Fibroblast of lung (primary cell): ENCODE measurements around the gene SFMBT2. TPM values are rescaled to one million over a fixed set of nuclear protein-coding genes. Genes with fewer than 3 reads are reported as not detected.

Source experiments
- DNase-seq, 2 donors: peaks; one replicate each; pipeline versions ENCODE4 v3.0.0 to v3.0.0-alpha.2; 2010; ENCODE audit warnings: low read depth in 2 of 2
- H2AFZ ChIP-seq: 2 replicates; pipeline ENCODE4 v1.5.1; 2012; ENCODE audit warnings: low read length, control low read depth, inconsistent platforms
- H3K27ac ChIP-seq: 2 replicates; pipeline ENCODE4 v1.5.1; 2011; ENCODE audit warnings: low read length, control low read depth; ENCODE audit not compliant: insufficient read depth
- H3K27me3 ChIP-seq: 2 replicates; pipeline ENCODE4 v1.5.1; 2011; ENCODE audit warnings: mild to moderate bottlenecking, low read length; ENCODE audit not compliant: control insufficient read depth, insufficient read depth
- H3K36me3 ChIP-seq: 2 replicates; pipeline ENCODE4 v1.5.1; 2011; ENCODE audit warnings: low read length; ENCODE audit not compliant: control insufficient read depth, insufficient read depth
- H3K4me1 ChIP-seq: 2 replicates; pipeline ENCODE4 v1.5.1; 2011; ENCODE audit warnings: low read length; ENCODE audit not compliant: control insufficient read depth, insufficient read depth; ENCODE audit errors: extremely low read depth
- H3K4me2 ChIP-seq: 2 replicates; pipeline ENCODE4 v1.5.1; 2011; ENCODE audit warnings: low read length, control low read depth; ENCODE audit not compliant: insufficient read depth; ENCODE audit errors: extremely low read depth
- H3K4me3 ChIP-seq, 4 experiments: fragments of 200-600 bp in 1 of 4; sonication (generic) in 1 of 4; replicated peaks in 1 of 4; 2 replicates each; pipeline ENCODE4 v1.5.1; 2011 to 2016; ENCODE audit warnings: low read length in 4 of 4, low read depth in 3 of 4, mild to moderate bottlenecking in 3 of 4, control low read depth in 2 of 4, inconsistent platforms in 1 of 4, mixed read lengths in 1 of 4; ENCODE audit not compliant: insufficient read depth in 1 of 4; ENCODE audit errors: control extremely low read depth in 1 of 4
- H3K79me2 ChIP-seq: 2 replicates; pipeline ENCODE4 v1.5.1; 2012; ENCODE audit warnings: mild to moderate bottlenecking, low read length, inconsistent platforms; ENCODE audit not compliant: control insufficient read depth, insufficient read depth
- H3K9ac ChIP-seq: 2 replicates; pipeline ENCODE4 v1.5.1; 2011; ENCODE audit warnings: mild to moderate bottlenecking, low read length, control low read depth; ENCODE audit not compliant: insufficient read depth
- H3K9me3 ChIP-seq: 2 replicates; pipeline ENCODE4 v1.5.1; 2012; ENCODE audit warnings: low read depth, low read length; ENCODE audit not compliant: control insufficient read depth, insufficient read depth
- H4K20me1 ChIP-seq: 2 replicates; pipeline ENCODE4 v1.5.1; 2011; ENCODE audit warnings: low read length; ENCODE audit not compliant: control insufficient read depth, insufficient read depth; ENCODE audit errors: extremely low read depth
- CTCF ChIP-seq, 2 donors: IDR thresholded peaks in 1 of 2; conservative IDR thresholded peaks in 1 of 2; 1 replicate in 1 of 2; 2 replicates in 1 of 2; pipeline ENCODE4 v1.5.1; 2011 to 2012; ENCODE audit warnings: low read length in 2 of 2, control low read depth in 1 of 2, inconsistent platforms in 1 of 2, low read depth in 1 of 2, mild to moderate bottlenecking in 1 of 2
- EZH2 ChIP-seq: IDR thresholded peaks from 2 replicates; pipeline ENCODE4 v1.5.1; 2012; ENCODE audit warnings: low read length, control low read depth, mild to moderate bottlenecking; ENCODE audit errors: missing control alignments
- polyA plus RNA-seq, 2 donors: library from polyadenylated mRNA; depleted of rRNA in 1 of 2; stranded (reverse) in 1 of 2; unstranded in 1 of 2; fragments of >200 nt; gene quantifications; 2 replicates each; pipeline ENCODE4 v1.2.1, GENCODE V29; 2011 to 2012; ENCODE audit warnings: missing spikeins in 1 of 2
- total RNA-seq: library from RNA; depleted of rRNA; stranded (reverse); fragments of >200 nt; gene quantifications from 2 replicates; pipeline ENCODE4 v1.2.1, GENCODE V29; 2014

The SFMBT2 gene
- total and polyA plus RNA-seq, 2 donors (not counting 1 experiment from before 2014, with no cell fraction given) = 0.52 to 2.5 TPM

GRCh38 chr10:7306147-7306546, 104.7 kb downstream of the SFMBT2 start:
- Histone ChIP-seq H3K36me3 (no peaks in the 10 kb centered on the region), H3K9ac (no peak overlapping the region), H3K79me2 (no peaks in the 10 kb centered on the region), H3K27ac (no peak overlapping the region), H3K4me3 (no peak overlapping the region), H3K4me2 (peak overlapping the region; percentile 66), H2AFZ (no peak overlapping the region), H3K27me3 (no peaks in the 10 kb centered on the region), H3K9me3 (no peaks in the 10 kb centered on the region), H4K20me1 (no peaks in the 10 kb centered on the region), H3K4me1 (no peaks in the 10 kb centered on the region)
- TF ChIP-seq CTCF (conservative IDR thresholded peaks at IDR 0.05 in 1 of 2, IDR thresholded peaks at IDR 0.05 in 1 of 2; ENCODE audit: low read depth in 1 of 2, low read length in 2 of 2) = no peak
- no peak for TF ChIP-seq EZH2
- peak in 1 of 2 donors; percentile 70 for DNase-seq

GRCh38 chr10:7305053-7305452, 105.8 kb downstream of the SFMBT2 start:
- no peaks in the 10 kb centered on the region for H4K20me1 ChIP-seq
- no peak overlapping the region for H3K27ac ChIP-seq
- no peaks in the 10 kb centered on the region for H3K27me3 ChIP-seq
- no peak overlapping the region for H3K4me2 ChIP-seq
- H3K4me1 ChIP-seq = no peaks in the 10 kb centered on the region
- TF ChIP-seq CTCF (conservative IDR thresholded peaks at IDR 0.05 in 1 of 2, IDR thresholded peaks at IDR 0.05 in 1 of 2; ENCODE audit: low read depth in 1 of 2, low read length in 2 of 2) = no peak
- no peak for TF ChIP-seq EZH2
- no peak for DNase-seq
- H3K9ac ChIP-seq = no peak overlapping the region
- H3K9me3 ChIP-seq = no peaks in the 10 kb centered on the region
- no peak overlapping the region for H3K4me3 ChIP-seq
- no peaks in the 10 kb centered on the region for H3K79me2 ChIP-seq
- no peak overlapping the region for H2AFZ ChIP-seq
- no peaks in the 10 kb centered on the region for H3K36me3 ChIP-seq

GRCh38 chr10:7304110-7304509, 106.7 kb downstream of the SFMBT2 start:
- H3K4me3 ChIP-seq = no peak overlapping the region
- no peak overlapping the region for H3K4me2 ChIP-seq
- DNase-seq = no peak
- no peak for TF ChIP-seq CTCF (conservative IDR thresholded peaks at IDR 0.05 in 1 of 2, IDR thresholded peaks at IDR 0.05 in 1 of 2; ENCODE audit: low read depth in 1 of 2, low read length in 2 of 2)
- TF ChIP-seq EZH2 = no peak
- no peak overlapping the region for H2AFZ ChIP-seq
- H3K9ac ChIP-seq = no peak overlapping the region
- no peaks in the 10 kb centered on the region for H3K36me3 ChIP-seq
- H3K27ac ChIP-seq = no peak overlapping the region
- H3K4me1 ChIP-seq = no peaks in the 10 kb centered on the region
- no peaks in the 10 kb centered on the region for H3K9me3 ChIP-seq
- no peaks in the 10 kb centered on the region for H3K27me3 ChIP-seq
- no peaks in the 10 kb centered on the region for H4K20me1 ChIP-seq
- no peaks in the 10 kb centered on the region for H3K79me2 ChIP-seq
